ENCODE measurements around the gene AFF3. TPM values are rescaled to one million over a fixed set of nuclear protein-coding genes. Genes with fewer than 3 reads are reported as not detected.

Gene AFF3
- total and polyA plus RNA-seq, 4 donors: 4.2 to 90.9 (median 14.6) TPM

DNA sequence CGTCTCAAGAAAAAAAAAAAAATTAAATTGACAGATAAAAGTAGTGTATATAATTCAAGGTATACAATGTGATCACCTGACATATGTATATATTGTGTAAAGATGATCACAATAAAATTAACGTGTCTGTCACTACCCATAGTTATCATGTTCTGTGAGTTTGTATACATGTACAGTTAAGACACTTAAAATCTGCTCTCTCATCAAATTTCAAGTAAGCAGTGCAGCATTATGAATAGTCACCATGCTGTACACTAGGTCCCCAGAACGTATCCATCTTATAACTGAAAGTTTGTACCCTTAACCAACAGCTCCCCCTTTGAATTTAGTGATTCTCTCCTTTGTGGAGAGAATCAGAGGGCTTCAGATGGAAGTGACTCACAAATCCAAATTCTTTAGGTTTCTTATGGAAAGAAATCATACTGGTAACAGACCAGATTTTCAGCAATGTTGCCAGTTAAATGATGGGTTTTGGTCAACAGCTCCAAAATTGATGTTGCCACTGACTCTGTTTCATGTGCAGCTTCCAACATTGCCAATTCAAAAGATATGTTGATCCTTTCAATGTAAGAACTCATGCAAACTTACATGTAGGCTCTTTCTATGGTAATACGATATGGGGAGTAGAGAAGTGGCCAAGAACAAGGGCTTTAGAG lies 281.5 kb downstream of the AFF3 start:
- no peak for DNase-seq
- no peaks in the 10 kb centered on the region for H3K36me3 ChIP-seq (ENCODE audit: control insufficient read depth in 4 of 4, insufficient read depth in 4 of 4, low read length in 4 of 4)
- no peak overlapping the region for H3K4me3 ChIP-seq
- 84 to 86% methylated on average over 4 of the region's 4 CpGs for WGBS, 2 donors
- H3K4me1 ChIP-seq (ENCODE audit: control insufficient read depth in 5 of 5, insufficient read depth in 5 of 5, low read length in 5 of 5): peaks cover 5 to 54% (median 12%) of the 10 kb centered on the region in 5 donors
- H3K9ac ChIP-seq (ENCODE audit: insufficient read depth in 1 of 2, low read length in 2 of 2): no peak overlapping the region
- TF ChIP-seq, protein P1, sequence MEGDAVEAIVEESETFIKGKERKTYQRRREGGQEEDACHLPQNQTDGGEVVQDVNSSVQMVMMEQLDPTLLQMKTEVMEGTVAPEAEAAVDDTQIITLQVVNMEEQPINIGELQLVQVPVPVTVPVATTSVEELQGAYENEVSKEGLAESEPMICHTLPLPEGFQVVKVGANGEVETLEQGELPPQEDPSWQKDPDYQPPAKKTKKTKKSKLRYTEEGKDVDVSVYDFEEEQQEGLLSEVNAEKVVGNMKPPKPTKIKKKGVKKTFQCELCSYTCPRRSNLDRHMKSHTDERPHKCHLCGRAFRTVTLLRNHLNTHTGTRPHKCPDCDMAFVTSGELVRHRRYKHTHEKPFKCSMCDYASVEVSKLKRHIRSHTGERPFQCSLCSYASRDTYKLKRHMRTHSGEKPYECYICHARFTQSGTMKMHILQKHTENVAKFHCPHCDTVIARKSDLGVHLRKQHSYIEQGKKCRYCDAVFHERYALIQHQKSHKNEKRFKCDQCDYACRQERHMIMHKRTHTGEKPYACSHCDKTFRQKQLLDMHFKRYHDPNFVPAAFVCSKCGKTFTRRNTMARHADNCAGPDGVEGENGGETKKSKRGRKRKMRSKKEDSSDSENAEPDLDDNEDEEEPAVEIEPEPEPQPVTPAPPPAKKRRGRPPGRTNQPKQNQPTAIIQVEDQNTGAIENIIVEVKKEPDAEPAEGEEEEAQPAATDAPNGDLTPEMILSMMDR (IDR thresholded peaks at IDR 0.05; ENCODE audit: control extremely low read depth, extremely low read depth): no peak
- H3K27me3 ChIP-seq (ENCODE audit: control insufficient read depth in 3 of 3, insufficient read depth in 3 of 3, low read length in 2 of 3): no peaks in the 10 kb centered on the region
- peaks cover 0 to 2% (median 0%) of the 10 kb centered on the region in 4 donors for H3K9me3 ChIP-seq (ENCODE audit: control insufficient read depth in 4 of 4, insufficient read depth in 3 of 4, low read length in 3 of 4)
- no peak for ATAC-seq (ENCODE audit: insufficient read depth, low FRiP score)
- H3K27ac ChIP-seq (ENCODE audit: low read depth in 1 of 2, low read length in 1 of 2): no peak overlapping the region

DNA sequence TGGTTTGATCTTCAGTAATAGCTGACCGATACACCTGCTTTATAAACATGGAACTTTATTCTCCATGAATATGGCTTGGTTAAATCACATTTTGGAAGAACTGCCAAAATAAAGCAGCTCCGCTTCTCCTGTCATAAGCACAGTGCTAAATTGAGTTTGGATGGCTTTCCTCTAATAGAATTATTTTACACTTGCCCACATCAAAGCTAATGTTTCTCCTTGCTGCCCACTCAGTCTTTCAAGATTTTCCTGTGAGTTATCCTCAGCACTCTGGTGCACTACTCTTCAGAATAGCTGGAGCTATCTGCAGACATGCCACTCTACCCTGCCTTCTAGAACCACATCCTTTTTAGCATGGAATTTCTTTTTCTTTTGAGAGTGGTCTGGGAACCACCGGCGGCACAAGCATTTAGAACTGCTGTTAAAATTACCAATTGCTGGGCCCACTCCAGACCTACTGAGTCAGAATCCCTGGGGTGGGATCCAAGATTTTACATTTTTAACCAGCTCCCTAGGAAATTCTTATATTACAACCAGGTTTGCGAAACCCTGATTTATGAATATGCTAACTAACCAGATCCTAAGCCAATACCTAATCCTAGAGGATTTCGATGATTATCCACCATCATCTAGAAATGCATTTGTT lies 283.3 kb downstream of the AFF3 start:
- Histone ChIP-seq H3K27ac (ENCODE audit: low read depth in 1 of 2, low read length in 1 of 2) (no peak overlapping the region), H3K9ac (ENCODE audit: insufficient read depth in 1 of 2, low read length in 2 of 2) (no peak overlapping the region), H3K9me3 (ENCODE audit: control insufficient read depth in 4 of 4, insufficient read depth in 3 of 4, low read length in 3 of 4) (peaks cover 0 to 2% (median 0%) of the 10 kb centered on the region in 4 donors), H3K4me1 (ENCODE audit: control insufficient read depth in 5 of 5, insufficient read depth in 5 of 5, low read length in 5 of 5) (peaks cover under 1 to 42% (median 2%) of the 10 kb centered on the region in 5 donors), H3K27me3 (ENCODE audit: control insufficient read depth in 3 of 3, insufficient read depth in 3 of 3, low read length in 2 of 3) (no peaks in the 10 kb centered on the region), H3K36me3 (ENCODE audit: control insufficient read depth in 4 of 4, insufficient read depth in 4 of 4, low read length in 4 of 4) (no peaks in the 10 kb centered on the region), H3K4me3 (no peak overlapping the region)
- TF ChIP-seq, protein P1 (IDR thresholded peaks at IDR 0.05; ENCODE audit: control extremely low read depth, extremely low read depth): no peak
- DNase-seq (no peak), ATAC-seq (ENCODE audit: insufficient read depth, low FRiP score) (no peak)
- 88 to 92% methylated on average over 6 of the region's 6 CpGs for WGBS, 2 donors

DNA sequence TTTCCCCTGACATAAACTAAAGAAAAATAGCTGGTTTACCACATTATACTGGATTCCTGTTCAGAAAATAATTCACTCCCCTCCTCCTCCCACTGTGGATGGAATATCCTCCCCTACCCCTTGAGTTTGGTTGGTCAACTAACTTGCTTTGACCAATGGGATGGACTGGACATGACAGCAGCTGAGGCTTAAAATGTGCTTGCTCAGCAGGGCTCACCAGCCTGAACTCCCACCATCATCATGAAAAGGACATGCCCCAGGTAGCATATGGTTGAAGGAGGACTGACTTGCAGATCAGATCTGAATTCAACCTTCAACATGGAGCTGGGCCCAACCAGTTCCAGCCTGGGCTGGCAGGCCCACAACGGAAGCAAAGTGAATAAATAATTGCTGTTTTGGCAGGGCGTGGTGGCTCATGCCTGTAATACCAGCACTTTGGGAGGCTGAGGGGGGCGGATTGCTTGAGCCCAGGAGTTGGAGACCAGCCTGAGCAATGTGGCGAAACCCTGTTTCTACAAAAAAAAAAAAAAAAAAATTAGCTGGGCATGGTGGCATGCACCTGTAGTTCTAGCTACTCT lies 284.4 kb downstream of the AFF3 start:
- H3K27ac ChIP-seq (ENCODE audit: low read depth in 1 of 2, low read length in 1 of 2): no peak overlapping the region
- ATAC-seq (ENCODE audit: insufficient read depth, low FRiP score) (no peak), DNase-seq (no peak)
- no peak overlapping the region for H3K9ac ChIP-seq (ENCODE audit: insufficient read depth in 1 of 2, low read length in 2 of 2)
- H3K4me3 ChIP-seq: no peak overlapping the region
- H3K4me1 ChIP-seq (ENCODE audit: control insufficient read depth in 5 of 5, insufficient read depth in 5 of 5, low read length in 5 of 5): peaks cover 0 to 39% (median 2%) of the 10 kb centered on the region in 5 donors
- WGBS, 2 donors: 78 to 94% methylated on average over 4 of the region's 4 CpGs
- H3K36me3 ChIP-seq (ENCODE audit: control insufficient read depth in 4 of 4, insufficient read depth in 4 of 4, low read length in 4 of 4): no peaks in the 10 kb centered on the region
- TF ChIP-seq, protein P1 (IDR thresholded peaks at IDR 0.05; ENCODE audit: control extremely low read depth, extremely low read depth): no peak
- peaks cover 0 to 2% (median 0%) of the 10 kb centered on the region in 4 donors for H3K9me3 ChIP-seq (ENCODE audit: control insufficient read depth in 4 of 4, insufficient read depth in 3 of 4, low read length in 3 of 4)
- no peaks in the 10 kb centered on the region for H3K27me3 ChIP-seq (ENCODE audit: control insufficient read depth in 3 of 3, insufficient read depth in 3 of 3, low read length in 2 of 3)

Data from lung (tissue), 12 donors.